WTC11 (cell line): Measurements from ENCODE around the gene XRCC1.

Experiments used
- CREB1 ChIP-seq: sonication (generic); formaldehyde crosslinking; IDR thresholded peaks from 2 replicates; pipeline ENCODE4 v1.8.0; 2023; ENCODE audit warnings: mild to moderate bottlenecking, missing genetic modification reagents
- CTCF ChIP-seq: fragments of 200-600 bp; IDR thresholded peaks from 2 replicates; pipeline ENCODE4 v1.8.0; 2022; ENCODE audit warnings: antibody characterized with exemption
- FOXK1 ChIP-seq: sonication (generic); formaldehyde crosslinking; IDR thresholded peaks from 2 replicates; pipeline ENCODE4 v1.8.0; 2022; ENCODE audit warnings: mild to moderate bottlenecking, moderate library complexity, missing genetic modification reagents
- FOXP1 ChIP-seq: sonication (generic); formaldehyde crosslinking; IDR thresholded peaks from 2 replicates; pipeline ENCODE4 v1.8.0; 2022; ENCODE audit warnings: missing genetic modification reagents, mild to moderate bottlenecking, moderate library complexity, borderline replicate concordance
- JAZF1 ChIP-seq: fragments of 250-450 bp; sonication (Bioruptor Pico); IDR thresholded peaks from 2 replicates; pipeline ENCODE4 v1.9.0; 2021; ENCODE audit warnings: moderate library complexity, mild to moderate bottlenecking, inconsistent platforms
- JUN ChIP-seq: sonication (generic); formaldehyde crosslinking; IDR thresholded peaks from 2 replicates; pipeline ENCODE4 v1.8.0; 2023; ENCODE audit warnings: mild to moderate bottlenecking, missing genetic modification reagents
- KAT7 ChIP-seq: sonication (generic); formaldehyde crosslinking; IDR thresholded peaks from 2 replicates; pipeline ENCODE4 v1.8.1; 2023; ENCODE audit warnings: missing genetic modification reagents, mild to moderate bottlenecking, borderline replicate concordance
- MAX ChIP-seq: sonication (generic); formaldehyde crosslinking; IDR thresholded peaks from 2 replicates; pipeline ENCODE4 v1.8.0; 2022; ENCODE audit warnings: mild to moderate bottlenecking, missing genetic modification reagents
- NFE2L1 ChIP-seq: sonication (generic); formaldehyde crosslinking; IDR thresholded peaks from 2 replicates; pipeline ENCODE4 v1.8.1; 2023; ENCODE audit warnings: missing genetic modification reagents
- PRDM15 ChIP-seq: sonication (generic); formaldehyde crosslinking; IDR thresholded peaks from 2 replicates; pipeline ENCODE4 v1.8.0; 2022; ENCODE audit warnings: missing genetic modification reagents
- PREB ChIP-seq: sonication (generic); formaldehyde crosslinking; IDR thresholded peaks from 2 replicates; pipeline ENCODE4 v1.8.1; 2022; ENCODE audit warnings: mild to moderate bottlenecking, missing genetic modification reagents, moderate library complexity, borderline replicate concordance
- STAT6 ChIP-seq: sonication (generic); formaldehyde crosslinking; conservative IDR thresholded peaks from 2 replicates; pipeline ENCODE4 v1.8.1; 2023; ENCODE audit warnings: mild to moderate bottlenecking, low read depth, missing genetic modification reagents, moderate library complexity
- TEAD4 ChIP-seq: sonication (generic); formaldehyde crosslinking; IDR thresholded peaks from 2 replicates; pipeline ENCODE4 v1.8.0; 2022; ENCODE audit warnings: mild to moderate bottlenecking, missing genetic modification reagents
- ZNF138 ChIP-seq: sonication (generic); formaldehyde crosslinking; conservative IDR thresholded peaks from 2 replicates; pipeline ENCODE4 v1.8.1; 2022; ENCODE audit warnings: mild to moderate bottlenecking, moderate library complexity, missing genetic modification reagents

GRCh38 chr19:43503501-43504425 lies 71.6 kb downstream of the XRCC1 start:
- TF ChIP-seq CTCF = peak; percentile 25; the same call in 1 of the 2 replicates
- TF ChIP-seq PREB (CRISPR knock-in tag) = no peak
- TF ChIP-seq FOXP1 = no peak
- TF ChIP-seq KAT7 (CRISPR knock-in tag) = no peak
- TF ChIP-seq STAT6 (CRISPR knock-in tag) = no peak
- TF ChIP-seq NFE2L1 = no peak
- TF ChIP-seq MAX (CRISPR knock-in tag) = no peak
- TF ChIP-seq CREB1 (CRISPR knock-in tag) = no peak
- TF ChIP-seq FOXK1 (CRISPR knock-in tag) = no peak
- no peak for TF ChIP-seq JAZF1 (CRISPR knock-in tag)
- no peak for TF ChIP-seq JUN (CRISPR knock-in tag)
- TF ChIP-seq ZNF138 (CRISPR knock-in tag) = no peak
- no peak for TF ChIP-seq PRDM15 (CRISPR knock-in tag)
- TF ChIP-seq TEAD4 (CRISPR knock-in tag) = no peak
